22Rv1 (cell line): Measurements from ENCODE around the gene CHCHD5.

Experiments
- CTCF ChIP-seq: fragments of 450-650 bp; IDR thresholded peaks from 2 replicates; pipeline ENCODE4 v1.5.1; 2017; ENCODE audit warnings: mild to moderate bottlenecking
- ZFX ChIP-seq: fragments of 450-650 bp; IDR thresholded peaks from 2 replicates; pipeline ENCODE4 v1.6.1; 2017; ENCODE audit warnings: antibody characterized with exemption, borderline replicate concordance

- TF ChIP-seq CTCF (no peak), ZFX (no peak)
Observed at GRCh38 chr2:112606547-112606946, 22.1 kb downstream of the CHCHD5 start.
